Measurements from ENCODE around the gene TANC2.
"Not testable (repeated sequence)": the region's sequence is repeated elsewhere in the genome, so short reads cannot be mapped to it uniquely, and the experiment has no call there.

The TANC2 gene

DNA sequence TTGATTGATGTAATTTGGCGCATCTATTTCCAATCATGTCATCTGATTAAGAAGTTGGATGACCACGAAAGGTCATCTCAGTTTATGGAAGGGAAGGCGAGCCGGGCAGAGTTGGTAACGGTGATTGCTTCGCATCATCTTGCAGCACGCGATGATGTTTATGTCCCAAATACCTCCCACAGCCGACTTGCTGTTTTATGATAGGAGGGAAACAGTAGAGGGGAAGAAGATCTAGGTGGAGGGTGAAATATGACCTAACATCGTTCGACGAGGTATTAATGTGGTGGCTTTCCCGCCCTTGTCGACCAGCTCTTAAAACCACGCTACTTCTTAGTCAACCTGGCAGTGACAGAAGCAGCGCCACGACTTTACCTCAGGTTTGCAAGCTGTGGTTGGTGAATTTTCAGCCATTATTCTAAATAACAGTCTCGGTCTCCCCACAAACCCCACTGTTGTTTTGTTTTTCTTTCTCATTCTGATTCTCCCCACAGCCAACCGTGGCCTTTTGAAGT, 805 bp upstream of the TANC2 start:
- DNase-seq: peak; percentile 14

DNA sequence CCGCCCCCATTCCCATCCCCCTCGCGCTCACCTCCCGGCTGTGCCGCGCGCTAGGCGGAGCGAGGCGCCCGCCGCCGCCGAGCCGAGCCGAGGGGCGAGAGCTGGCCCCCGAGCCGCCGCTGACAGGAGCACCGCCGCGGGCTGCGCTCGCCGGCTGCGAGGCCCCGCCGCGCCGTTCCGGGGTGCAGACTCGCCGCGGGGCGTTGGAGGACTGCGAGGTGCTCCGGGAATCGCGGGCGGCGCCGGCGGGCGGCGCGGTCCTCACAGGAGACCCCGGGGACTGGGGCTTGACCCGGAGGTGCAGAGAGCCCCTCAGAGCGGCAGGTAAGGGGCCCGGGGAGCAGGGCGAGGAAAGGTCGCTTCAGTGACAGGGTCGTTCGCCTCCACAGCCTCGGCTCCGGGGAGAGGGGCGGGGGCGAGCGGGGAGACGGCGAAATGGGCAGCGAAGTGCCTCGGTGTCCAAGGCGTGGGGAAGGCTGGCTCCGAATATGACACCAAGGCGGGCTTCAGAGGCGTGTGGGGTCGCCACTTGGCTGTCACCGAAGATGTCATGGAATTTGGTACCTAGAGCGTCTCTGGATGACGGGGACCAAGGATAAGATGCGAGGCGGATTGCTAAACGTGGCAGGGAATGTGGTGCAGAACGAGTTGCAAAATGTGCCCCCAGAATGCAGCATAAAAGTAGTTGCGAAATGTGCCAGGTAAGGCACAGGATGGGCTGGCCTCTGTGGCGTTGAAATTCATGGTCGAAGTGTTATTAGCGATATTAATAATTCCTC, 580 bp downstream of the TANC2 start:
- peak; percentile 66 for DNase-seq

DNA sequence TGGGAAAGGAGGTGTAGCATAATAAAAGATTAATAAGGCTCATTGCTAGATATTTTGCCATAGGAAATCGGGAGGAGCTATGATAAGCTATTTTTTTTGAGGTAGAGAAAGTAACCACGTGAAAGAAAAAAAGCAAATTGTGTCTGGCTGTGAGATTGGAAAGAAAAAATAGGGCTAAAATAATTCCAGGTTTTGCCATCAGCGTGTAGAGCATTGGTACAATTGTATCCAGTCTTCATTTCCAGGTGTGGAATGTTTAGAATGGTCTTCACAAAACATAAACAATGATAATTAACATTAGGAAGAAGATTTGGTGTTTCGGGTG, 1.1 kb downstream of the TANC2 start:
- DNase-seq: no peak

DNA sequence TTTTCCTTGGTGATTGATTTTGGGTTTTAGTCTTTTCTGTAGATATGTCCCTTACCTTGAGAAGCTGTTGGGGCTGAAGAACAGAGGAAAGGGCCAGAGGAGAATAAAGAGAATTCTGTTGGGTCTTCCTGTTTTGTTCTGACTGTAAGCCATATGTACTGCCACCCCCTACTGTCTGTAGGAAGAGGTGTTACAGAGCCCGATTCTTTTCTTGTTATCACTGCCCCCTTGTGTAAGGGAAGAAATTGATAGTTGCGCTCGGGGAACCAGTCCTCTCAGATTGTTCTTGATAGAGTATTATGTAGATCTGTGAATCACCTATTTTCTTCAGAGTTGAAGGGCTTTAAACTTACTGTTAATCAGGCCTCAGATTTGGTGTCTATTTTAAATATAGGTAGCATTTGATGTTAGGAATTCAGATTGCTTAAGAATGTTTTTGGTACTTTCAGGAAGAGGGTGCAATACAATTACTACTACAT, 2.4 kb downstream of the TANC2 start:
- DNase-seq: peak; percentile 9

DNA sequence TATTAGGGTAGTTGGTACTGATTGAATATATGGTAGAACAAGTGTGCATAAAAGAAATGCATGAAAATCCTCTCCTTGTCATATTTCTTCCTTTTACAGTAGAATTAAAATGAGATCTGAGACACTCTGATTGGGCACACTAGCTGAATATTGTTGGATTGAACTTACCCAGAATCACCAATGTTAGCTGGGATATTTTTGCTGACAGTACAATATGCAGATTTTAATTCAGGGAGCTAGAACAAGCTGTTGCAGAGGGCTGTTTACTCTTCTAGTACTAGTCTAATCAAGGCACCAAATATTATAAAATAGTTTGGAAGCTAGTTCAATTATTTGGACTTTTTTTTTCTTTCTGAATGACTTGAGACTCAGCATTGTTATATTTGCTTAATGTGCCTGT, 4.6 kb downstream of the TANC2 start:
- no peak for DNase-seq

DNA sequence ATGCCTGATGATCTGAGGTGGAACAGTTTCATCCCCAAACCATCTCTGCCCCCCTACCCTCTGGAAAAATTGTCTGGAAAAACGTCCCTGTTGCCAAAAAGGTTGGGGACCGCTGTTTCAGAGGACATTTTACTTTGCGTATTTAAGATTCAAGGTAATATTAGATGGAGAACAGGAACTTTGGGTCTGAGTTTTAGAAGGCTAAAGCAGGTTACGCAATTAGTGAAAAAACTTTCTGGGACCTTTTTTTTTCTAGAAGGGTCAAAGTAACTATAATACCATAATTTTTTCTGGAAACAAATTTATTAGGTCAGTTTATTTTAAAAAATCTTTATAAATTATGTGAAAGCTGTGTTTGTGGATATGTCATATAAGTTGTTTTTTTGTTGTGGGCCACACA, 5.8 kb downstream of the TANC2 start:
- no peak for DNase-seq

DNA sequence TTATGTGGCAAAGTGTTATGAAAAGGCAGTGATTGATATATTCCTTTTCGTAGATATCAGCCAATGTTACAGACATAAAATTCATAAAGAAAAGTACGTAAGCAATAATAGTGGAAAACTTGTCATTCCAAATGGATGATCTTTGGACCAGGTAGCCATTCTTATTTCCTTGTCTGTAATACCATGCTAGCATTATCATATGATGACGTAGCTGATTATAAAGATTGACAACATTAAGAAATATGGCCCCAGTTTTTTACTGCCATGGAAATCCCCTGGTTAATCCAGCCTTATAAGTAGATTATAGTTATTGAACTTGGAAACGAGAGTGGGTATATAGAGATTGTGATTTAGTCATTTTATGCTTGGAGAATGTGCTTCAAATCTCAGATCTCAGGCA, 8.8 kb downstream of the TANC2 start:
- no peak for DNase-seq

DNA sequence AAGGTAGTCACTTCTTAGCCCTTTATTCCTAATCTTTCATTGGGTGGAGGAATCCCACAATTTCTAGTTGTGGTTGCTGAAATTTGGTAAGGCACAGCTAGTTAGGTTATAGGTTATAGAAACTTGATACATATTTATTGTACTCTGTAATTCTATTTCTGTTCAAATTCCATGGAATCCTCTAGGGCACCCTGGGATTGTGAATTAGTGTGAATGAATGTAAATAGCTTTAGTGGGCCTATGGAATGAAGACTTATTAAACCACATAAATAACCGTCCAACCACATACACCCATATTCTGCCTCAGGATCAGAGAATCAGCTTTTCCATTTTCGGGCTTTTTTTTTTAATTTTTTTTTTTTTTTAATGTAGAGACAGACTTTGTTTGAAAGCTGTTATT, 9.2 kb downstream of the TANC2 start:
- no peak for DNase-seq

DNA sequence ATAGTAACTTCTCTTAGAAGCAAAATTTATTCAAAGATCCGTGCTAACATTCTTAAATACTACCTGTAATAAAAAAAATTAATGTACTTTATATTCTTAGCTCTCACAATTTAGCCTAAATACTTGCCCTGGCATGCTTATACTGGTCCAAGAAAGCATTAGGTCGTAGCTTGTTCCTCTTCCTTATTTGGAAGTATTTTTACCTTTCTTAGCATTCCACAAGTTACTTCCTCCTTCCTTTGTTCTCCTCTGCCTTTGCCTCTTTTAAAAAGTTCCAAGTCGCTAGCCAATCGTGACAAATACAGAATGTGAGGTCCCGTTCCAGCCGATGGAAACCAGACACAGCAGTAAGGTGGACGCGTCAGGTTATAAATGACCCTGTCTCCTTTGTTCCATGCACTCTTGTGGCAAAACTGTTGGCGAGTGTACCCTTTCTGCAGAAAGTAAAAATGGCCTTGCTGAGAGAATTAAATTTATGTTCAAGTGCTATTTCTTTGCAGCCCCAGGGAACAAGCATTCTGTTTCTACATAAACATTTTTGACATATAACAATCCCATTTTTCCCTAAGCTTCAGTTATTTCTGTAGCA, 10.7 kb downstream of the TANC2 start:
- not testable (repeated sequence) for DNase-seq

DNA sequence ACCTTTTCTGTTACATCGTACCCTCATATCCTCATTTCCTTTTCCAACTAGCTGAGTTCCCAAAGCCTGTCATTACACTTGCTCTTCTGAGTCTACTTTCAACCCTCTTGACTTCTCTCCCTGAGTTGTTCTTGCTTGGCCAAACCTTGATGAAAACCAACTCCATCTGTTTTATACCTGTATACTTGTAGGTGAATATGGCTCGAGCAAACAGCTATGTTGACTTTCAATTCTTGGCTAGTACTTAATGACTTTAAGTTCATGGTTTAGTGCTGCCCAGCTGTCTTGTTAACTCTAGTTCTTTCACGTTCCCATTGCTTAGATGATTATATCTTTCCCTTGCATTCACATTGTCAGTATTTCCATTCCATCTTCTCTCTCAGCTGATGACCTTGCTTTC, 14.8 kb downstream of the TANC2 start:
- no peak for DNase-seq

DNA sequence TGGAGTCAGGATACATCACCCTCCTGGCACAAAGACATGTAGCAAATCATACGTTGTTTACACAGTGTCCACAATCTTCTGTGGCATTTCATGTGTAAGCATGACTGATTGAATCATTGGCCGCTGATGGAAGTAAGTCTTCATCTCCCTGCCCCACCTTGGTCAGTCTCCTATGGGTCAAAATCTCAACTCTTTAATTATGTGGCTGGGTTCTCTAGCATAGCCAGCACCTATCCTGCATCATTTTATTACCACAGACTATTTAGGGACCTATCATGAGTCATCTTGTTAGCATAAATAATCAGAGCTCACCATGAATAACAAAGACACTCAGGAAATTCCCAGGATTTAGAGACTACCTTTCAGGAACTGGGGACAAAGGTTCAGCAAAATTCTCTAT, 15.9 kb downstream of the TANC2 start:
- no peak for DNase-seq

DNA sequence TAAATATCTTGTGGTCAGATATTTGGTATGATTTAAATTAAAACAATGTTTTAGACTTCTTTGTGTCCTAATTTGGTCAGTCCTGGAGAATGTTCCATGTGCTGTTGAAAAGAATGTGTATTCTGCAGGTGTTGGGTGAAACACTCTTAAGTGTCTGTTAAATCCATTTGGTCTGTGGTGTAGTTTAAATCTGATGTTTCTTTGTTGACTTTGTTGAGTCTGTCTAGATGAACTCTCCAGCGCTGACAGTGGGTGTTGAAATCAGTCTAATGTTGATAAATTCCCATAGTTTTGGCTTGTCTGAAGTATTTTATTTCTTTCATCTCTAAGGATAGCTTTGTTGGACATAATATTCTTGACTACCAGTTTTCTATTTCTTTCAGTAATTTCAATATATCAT, 18.8 kb downstream of the TANC2 start:
- no peak for DNase-seq

DNA sequence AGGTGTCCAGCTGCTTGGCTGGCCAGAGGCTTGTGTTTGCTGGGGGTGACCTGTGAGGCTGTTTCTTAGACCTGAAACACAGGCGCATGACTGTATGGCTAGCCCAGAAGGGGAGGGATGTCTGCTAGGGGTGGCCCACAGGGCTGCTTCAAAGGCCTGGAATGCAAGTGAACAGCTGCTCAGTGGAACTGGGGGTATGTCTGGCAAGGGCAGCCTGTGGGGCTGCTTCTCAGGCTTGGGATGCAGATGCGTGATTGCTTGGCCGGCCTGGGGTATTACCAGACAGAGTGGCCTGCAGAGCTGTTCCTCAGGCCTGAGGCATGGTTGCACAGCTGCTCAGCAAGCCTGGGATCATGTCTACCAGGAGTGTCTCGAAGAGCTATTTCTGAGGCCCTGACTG, 20.5 kb downstream of the TANC2 start:
- no peak for DNase-seq

DNA sequence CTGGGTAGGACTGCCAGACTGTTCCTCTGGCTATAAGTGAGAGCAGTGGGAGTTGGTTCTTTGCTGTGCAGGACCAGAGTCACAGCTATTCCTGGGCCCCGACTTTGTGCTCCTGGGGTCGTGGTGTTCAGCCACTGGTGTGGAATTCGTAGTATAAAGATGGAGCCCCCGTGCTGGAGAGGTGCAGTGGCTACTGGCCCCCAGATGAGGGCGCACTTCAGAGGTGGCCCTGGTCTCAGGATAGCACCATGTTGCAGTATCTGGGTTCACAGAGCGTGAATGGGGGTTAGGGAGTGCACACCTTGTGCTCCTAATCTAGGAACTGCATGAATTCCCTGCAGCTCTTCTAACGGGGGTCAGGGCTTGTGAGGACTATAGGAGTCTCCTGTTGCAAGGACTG, 21.1 kb downstream of the TANC2 start:
- DNase-seq: no peak

DNA sequence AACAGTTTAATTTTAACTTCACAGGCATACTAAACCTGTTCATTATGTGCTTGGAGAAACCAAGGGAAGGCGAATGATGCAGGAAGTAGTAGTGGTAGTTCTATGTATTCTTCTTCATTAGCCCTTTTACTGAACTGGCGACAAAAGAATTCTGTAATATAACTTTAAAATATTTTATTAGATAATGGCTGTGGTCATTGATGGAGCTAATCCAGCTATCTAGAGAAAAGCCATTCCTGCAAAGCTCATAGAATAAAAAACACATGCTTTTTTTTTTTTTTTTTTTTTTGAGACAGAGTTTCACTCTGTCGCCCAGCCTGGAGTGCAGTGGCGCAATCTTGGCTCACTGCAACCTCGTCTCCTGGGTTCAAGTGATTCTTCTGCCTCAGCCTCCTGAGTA, 23.5 kb downstream of the TANC2 start:
- no peak for DNase-seq

DNA sequence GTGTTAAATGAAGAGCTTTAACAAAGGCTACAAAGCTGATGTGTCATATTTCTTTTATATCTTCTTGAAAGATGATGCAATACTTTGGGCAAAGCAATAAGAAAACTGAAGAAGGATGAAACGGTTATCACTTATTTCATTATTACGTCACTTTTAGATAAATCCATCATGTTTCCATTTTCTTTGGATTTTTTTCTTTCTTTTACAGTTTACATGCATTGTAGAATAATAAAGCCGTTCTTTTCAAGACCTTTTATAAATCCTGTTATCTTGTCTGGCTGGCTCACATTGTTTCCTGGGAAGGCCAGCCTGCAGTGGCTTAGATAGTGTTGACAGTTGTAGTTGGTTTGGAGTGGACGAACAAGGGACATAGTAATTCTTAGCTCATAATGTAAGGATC, 28.9 kb downstream of the TANC2 start:
- DNase-seq: no peak

DNA sequence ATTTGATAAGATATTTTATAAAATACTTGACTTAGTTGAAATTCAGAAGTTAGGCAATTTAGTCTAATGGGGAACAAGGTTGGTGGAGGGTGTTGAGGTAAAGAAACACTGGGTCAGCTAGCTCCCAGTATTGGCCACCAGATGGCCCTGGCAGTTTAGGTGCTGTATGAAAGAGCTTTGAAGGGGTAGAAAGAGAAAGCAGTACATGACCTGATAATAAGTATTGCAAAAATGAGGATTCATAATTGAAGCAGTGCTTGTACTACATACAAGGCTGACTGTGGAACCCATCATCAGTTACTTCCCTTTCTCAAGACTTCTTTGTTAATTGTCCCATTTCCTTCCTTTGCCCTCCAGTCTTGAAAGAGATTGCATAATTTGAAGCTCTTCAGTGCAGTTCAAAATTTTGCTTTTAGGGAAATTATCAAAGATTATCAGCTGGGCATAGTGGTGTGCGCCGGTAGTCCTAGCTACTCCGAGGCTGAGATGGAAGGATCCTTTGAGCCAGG, 29.4 kb downstream of the TANC2 start:
- DNase-seq: peak; percentile 2

DNA sequence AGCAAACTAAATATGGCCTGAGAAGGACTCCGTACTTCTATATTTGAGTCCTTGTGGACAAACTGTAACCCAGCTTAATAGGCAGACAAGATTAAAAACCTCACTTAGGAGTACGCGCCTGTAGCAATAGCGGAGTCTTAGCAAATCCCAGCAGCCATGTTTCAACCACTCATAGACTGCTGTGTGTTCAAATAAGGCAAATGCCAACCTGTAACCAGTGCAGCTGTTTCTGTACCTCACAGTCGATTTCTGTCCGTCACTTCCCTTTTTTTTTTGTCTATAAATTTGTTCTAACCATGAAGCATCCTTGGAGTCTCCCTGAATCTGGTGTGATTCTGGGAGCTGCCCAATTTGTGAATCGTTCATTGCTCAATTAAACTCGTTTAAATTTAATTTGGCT, 30.2 kb downstream of the TANC2 start:
- DNase-seq: no peak

DNA sequence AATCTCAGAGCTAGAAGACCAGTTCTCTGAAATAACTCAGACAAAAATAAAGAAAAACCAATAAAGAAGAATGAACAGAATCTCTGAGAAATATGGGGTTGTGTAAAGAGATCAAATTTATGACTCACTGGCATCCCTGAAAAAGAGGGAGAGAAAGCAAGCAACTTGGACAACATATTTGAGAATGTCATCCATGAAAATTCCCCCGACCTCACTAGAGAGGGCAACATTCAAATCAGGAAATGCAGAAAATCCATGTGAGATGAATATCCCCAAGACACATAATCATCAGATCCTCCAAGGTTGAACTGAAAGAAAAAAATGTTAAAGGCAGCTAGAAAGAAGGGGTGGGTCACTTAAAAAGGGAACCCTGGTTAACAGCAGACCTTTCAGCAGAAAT, 32.1 kb downstream of the TANC2 start:
- no peak for DNase-seq

DNA sequence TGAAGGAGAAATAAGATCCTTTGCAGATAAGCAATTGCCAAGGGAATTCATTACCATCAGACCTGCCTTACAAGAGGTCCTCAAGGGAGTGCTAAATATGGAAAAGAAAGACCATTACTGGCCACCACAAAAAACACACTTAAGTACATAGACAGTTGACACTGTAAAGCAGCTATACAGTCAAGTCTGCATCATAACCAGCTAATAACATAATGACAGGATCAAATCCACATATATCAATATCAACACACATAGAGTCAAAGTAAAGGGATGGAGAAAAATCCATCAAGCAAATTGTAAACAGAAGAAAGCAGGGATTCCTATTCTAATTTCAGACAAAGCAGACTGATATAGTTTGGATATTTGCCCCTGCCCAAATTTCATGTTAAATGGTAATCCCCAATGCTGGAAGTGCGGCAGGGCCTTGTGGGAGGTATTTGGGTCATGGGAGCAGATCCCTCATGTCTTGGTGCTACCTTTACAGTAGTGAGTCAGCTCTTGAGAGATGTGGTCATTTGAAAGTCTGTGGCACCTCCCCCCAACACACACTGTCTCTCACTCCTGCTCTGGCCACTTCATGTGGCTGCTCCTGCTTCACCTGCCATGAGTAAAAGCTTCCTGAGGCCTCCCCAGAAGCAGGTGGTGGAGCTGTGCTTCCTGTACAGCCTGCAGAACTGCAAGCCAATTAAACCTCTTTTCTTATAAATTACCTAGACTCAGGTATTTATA, 32.8 kb downstream of the TANC2 start:
- no peak for DNase-seq

DNA sequence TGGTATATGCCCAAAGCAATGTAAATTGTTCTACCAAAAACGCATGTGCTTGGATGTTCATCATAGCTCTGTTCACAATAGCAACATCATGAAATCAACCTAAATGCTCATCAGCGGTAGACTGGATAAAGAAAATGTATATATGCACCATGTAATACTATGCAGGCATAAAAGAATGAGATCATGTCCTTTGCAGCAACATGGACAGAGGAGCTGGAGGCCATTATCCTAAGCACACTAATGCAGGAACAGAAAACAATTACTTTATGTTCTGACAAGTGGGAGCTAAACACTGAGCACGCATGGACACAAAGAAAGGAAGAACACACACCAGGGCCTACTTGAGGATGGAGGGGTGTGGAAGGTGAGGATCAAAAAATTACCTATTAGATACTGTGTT, 33.7 kb downstream of the TANC2 start:
- DNase-seq: no peak

DNA sequence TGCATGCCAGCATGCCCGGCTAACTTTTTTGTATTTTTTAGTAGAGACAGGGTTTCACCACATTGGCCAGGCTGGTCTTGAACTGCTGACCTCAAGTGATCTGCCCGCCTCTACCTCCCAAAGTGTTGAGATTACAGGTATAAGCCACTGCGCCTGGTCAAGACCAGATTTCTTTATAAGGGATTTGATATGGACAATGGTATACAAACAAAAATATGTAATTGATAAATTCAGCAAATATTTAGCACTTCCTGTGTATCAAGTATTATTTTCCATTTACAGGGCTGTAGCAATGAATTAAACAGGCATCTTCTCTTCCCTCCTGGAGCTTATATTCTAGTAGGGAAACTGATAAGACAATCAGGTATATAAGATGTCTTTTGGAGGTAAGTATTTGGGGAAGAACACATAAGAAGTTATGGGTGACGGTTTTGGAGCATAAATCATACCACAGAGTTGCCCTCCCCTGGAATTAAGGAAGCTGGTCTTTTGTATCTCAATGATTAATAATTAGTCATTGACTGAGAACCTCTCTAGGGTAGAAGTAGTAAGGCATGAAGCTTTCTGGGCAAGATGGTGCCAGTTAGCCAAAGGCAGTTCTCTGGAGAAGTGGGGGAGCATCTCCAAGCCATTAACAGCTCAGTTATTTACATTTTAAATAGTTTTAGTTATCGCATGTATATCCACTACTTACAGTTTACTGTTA, 35.8 kb downstream of the TANC2 start:
- DNase-seq: no peak

DNA sequence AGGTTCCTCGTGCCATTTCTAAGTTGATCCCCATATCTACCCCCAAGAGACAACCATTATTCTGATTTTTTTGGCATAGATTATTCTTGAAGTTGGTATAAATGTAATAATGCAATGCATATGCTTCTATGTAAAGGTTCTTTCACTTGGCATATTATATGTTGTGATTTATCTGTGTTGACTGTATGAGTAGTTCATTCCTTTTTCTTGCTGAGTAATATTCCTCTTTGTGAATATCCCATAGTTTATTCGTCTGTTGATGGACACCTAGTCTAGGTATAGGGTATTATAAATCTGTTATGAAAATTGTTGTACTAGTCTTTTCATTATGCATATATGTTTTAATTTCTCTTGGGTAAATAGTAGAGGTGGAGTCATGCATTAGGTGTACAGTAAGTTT, 36.6 kb downstream of the TANC2 start:
- no peak for DNase-seq

Measured in stimulated activated CD4-positive, alpha-beta T cell treated with anti-CD3 and anti-CD28 coated beads, Interleukin-12 subunit alpha, Interleukin-12 subunit beta, amount 100 ng/mL, for 4 hours (primary cell).